Osteoblast (primary cell): ENCODE measurements around the gene LRRC75B. TPM values are rescaled to one million over a fixed set of nuclear protein-coding genes. Genes with fewer than 3 reads are reported as not detected.
"Not testable (repeated sequence)": the region's sequence is repeated elsewhere in the genome, so short reads cannot be mapped to it uniquely, and the experiment has no call there.

Source experiments
- DNase-seq: peaks from one replicate; pipeline ENCODE4 v3.0.0; 2011; ENCODE audit warnings: low spot score, mixed read lengths; ENCODE audit not compliant: insufficient read length; ENCODE audit errors: missing footprints
- H2AFZ ChIP-seq: 2 replicates; pipeline ENCODE4 v1.6.0; 2011; ENCODE audit warnings: mild to moderate bottlenecking, low read length
- H3K27ac ChIP-seq: 2 replicates; pipeline ENCODE4 v1.5.1; 2011; ENCODE audit warnings: mild to moderate bottlenecking, low read depth, low read length, moderate library complexity
- H3K27me3 ChIP-seq: 2 replicates; pipeline ENCODE4 v1.6.0; 2012; ENCODE audit warnings: mild to moderate bottlenecking, control low read depth, inconsistent platforms, low read length, moderate library complexity; ENCODE audit not compliant: insufficient read depth
- H3K36me3 ChIP-seq: 2 replicates; pipeline ENCODE4 v1.5.1; 2011; ENCODE audit warnings: mild to moderate bottlenecking, low read length, control low read depth, moderate library complexity; ENCODE audit not compliant: insufficient read depth
- H3K4me1 ChIP-seq: 2 replicates; pipeline ENCODE4 v1.5.1; 2011; ENCODE audit warnings: mild to moderate bottlenecking, low read length, control low read depth, moderate library complexity; ENCODE audit not compliant: insufficient read depth
- H3K4me2 ChIP-seq: 2 replicates; pipeline ENCODE4 v1.6.0; 2011; ENCODE audit warnings: mild to moderate bottlenecking, low read length; ENCODE audit not compliant: insufficient read depth
- H3K4me3 ChIP-seq: fragments of 200-600 bp; sonication (generic); 3 replicates; pipeline ENCODE4 v1.5.1; 2012; ENCODE audit warnings: mild to moderate bottlenecking, low read length, inconsistent platforms; ENCODE audit not compliant: insufficient read depth
- H3K79me2 ChIP-seq: 2 replicates; pipeline ENCODE4 v1.6.0; 2012; ENCODE audit warnings: mild to moderate bottlenecking, low read length, control low read depth, inconsistent platforms; ENCODE audit not compliant: insufficient read depth
- H3K9me3 ChIP-seq: 2 replicates; pipeline ENCODE4 v1.5.1; 2011; ENCODE audit warnings: low read depth, low read length, control low read depth
- H4K20me1 ChIP-seq: 2 replicates; pipeline ENCODE4 v1.6.0; 2012; ENCODE audit warnings: mild to moderate bottlenecking, low read length, control low read depth; ENCODE audit not compliant: insufficient read depth
- total RNA-seq: library from RNA; depleted of rRNA; stranded (reverse); fragments of >200 nt; gene quantifications from 2 replicates; pipeline ENCODE4 v1.2.3, GENCODE V29; 2012
- TF ChIP-seq, protein P1 (sequence below): IDR thresholded peaks from 2 replicates; pipeline ENCODE4 v1.5.1; 2011; ENCODE audit warnings: mild to moderate bottlenecking, low read depth, low read length, moderate library complexity; ENCODE audit errors: extremely low read depth

Gene LRRC75B
- total RNA-seq, 1 donor = 5.1 TPM

DNA sequence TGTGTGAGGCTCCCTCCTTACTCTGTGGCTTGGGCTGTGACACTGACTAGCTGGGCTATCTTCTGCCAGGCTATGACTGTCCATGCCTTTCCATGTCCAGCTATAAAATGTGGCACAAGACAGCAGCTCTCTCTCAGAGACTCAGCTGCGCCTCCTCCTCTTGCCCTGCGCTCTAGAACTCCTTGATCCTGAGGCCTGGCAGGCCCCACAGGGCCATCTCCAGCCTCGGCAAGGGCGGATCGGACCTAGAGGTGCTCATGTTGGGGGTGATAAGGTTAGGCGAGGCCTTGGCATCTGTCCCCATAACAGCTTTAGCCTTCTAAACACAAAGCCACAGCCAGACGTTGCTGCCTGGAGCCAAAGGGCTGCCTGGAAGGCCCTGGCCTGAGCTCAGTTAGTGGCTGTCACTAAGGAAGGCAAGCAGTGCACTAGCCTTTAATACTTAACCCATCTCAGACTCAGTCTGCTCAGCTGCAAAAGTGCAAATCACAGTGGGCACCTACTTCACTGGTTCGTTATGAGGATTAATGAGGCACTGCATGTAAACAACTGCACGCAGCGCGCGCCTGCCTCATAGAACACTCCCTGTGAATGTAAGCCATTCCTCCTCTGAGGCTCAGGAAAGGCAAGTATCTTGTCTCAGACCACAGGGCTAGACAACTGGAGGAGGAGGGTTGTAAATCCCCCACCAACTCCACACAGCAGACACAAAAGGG, 39.1 kb downstream of the LRRC75B start:
- H3K4me3 ChIP-seq = peak overlapping the region; percentile 97
- H3K79me2 ChIP-seq = peaks cover 91% of the 10 kb centered on the region
- peaks cover 28% of the 10 kb centered on the region for H3K4me1 ChIP-seq
- no peaks in the 10 kb centered on the region for H3K9me3 ChIP-seq
- no peaks in the 10 kb centered on the region for H3K27me3 ChIP-seq
- peak overlapping the region; percentile 84 for H3K4me2 ChIP-seq
- peaks cover 30% of the 10 kb centered on the region for H3K36me3 ChIP-seq
- TF ChIP-seq, protein P1, sequence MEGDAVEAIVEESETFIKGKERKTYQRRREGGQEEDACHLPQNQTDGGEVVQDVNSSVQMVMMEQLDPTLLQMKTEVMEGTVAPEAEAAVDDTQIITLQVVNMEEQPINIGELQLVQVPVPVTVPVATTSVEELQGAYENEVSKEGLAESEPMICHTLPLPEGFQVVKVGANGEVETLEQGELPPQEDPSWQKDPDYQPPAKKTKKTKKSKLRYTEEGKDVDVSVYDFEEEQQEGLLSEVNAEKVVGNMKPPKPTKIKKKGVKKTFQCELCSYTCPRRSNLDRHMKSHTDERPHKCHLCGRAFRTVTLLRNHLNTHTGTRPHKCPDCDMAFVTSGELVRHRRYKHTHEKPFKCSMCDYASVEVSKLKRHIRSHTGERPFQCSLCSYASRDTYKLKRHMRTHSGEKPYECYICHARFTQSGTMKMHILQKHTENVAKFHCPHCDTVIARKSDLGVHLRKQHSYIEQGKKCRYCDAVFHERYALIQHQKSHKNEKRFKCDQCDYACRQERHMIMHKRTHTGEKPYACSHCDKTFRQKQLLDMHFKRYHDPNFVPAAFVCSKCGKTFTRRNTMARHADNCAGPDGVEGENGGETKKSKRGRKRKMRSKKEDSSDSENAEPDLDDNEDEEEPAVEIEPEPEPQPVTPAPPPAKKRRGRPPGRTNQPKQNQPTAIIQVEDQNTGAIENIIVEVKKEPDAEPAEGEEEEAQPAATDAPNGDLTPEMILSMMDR = no peak
- H3K27ac ChIP-seq = peak overlapping the region; percentile 73
- peak; percentile 69 for DNase-seq
- H4K20me1 ChIP-seq = peaks cover 53% of the 10 kb centered on the region
- H2AFZ ChIP-seq = peak overlapping the region; percentile 80

DNA sequence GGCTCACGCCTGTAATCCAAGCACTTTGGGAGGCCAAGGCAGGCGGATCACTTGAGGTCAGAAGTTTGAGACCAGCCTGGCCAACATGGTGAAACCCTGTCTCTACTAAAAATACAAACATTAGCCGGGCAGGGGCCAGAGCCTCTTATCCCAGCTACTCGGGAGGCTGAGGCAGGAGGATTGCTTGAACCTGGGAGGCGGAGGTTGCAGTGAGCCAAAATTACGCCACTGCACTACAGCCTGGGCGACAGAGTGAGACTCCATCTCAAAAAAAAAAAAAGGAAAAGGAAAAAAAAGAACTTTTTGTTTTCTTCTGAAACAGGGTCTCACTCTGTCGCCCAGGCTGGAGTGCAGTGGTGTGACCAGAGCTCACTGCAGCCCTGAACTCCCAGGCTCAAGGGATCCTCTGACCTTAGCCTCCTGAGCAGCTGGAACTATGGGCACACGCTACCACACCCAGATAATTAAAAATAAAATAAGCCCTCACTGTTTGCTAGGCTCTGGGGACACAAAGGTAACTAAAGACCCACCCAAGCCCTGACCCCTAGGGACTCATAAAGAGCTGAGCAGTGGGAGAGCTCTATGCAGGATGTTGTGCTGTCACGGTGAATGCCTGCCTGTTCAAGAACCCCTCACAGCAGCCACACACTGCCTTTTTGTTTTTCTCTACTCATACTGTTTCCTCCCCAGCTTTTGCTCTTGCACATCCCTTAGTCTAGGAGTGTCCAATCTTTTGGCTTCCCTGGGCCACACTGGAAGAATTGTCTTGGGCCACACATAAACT, 40.2 kb downstream of the LRRC75B start:
- H3K9me3 ChIP-seq, H3K27me3 ChIP-seq, DNase-seq, H2AFZ ChIP-seq, H3K27ac ChIP-seq, H3K4me3 ChIP-seq: not testable (repeated sequence)
- Histone ChIP-seq H3K79me2 (peaks cover 91% of the 10 kb centered on the region), H3K4me1 (peaks cover 28% of the 10 kb centered on the region), H4K20me1 (peaks cover 60% of the 10 kb centered on the region), H3K36me3 (peaks cover 27% of the 10 kb centered on the region), H3K4me2 (peak overlapping the region; percentile 84)

DNA sequence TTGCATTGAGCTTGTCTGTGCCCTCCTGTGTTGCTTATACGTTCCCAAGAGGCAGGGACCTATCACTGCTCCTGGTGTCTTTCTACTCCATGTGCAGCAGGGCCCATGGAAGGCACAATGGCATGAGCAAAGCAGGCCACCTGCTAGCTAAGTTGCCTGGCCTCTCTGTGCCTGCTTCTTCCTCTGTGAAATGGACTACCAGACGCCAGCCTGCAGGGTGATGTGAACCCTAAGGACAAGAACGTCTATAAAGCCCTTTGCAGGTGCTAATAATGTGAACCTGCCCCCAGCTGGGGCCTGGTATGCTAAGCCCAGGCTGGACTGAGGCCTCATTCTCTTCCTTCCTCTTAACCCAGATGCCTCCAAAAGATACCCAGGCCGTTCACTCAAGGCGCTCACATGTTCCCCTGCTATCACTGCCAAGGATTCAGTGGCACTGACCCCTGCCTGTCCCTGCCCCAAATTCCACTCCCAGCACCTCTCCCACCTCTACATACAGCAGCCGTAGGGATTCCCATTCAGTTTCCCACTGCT, 41.9 kb downstream of the LRRC75B start:
- TF ChIP-seq, protein P1 = no peak
- H3K4me1 ChIP-seq = peaks cover 17% of the 10 kb centered on the region
- no peak overlapping the region for H3K4me3 ChIP-seq
- no peak overlapping the region for H2AFZ ChIP-seq
- H3K27me3 ChIP-seq = no peaks in the 10 kb centered on the region
- H3K79me2 ChIP-seq = peaks cover 83% of the 10 kb centered on the region
- DNase-seq = no peak
- peaks cover 39% of the 10 kb centered on the region for H3K36me3 ChIP-seq
- no peaks in the 10 kb centered on the region for H3K9me3 ChIP-seq
- peak overlapping the region; percentile 58 for H3K27ac ChIP-seq
- H4K20me1 ChIP-seq = peaks cover 60% of the 10 kb centered on the region
- no peak overlapping the region for H3K4me2 ChIP-seq

DNA sequence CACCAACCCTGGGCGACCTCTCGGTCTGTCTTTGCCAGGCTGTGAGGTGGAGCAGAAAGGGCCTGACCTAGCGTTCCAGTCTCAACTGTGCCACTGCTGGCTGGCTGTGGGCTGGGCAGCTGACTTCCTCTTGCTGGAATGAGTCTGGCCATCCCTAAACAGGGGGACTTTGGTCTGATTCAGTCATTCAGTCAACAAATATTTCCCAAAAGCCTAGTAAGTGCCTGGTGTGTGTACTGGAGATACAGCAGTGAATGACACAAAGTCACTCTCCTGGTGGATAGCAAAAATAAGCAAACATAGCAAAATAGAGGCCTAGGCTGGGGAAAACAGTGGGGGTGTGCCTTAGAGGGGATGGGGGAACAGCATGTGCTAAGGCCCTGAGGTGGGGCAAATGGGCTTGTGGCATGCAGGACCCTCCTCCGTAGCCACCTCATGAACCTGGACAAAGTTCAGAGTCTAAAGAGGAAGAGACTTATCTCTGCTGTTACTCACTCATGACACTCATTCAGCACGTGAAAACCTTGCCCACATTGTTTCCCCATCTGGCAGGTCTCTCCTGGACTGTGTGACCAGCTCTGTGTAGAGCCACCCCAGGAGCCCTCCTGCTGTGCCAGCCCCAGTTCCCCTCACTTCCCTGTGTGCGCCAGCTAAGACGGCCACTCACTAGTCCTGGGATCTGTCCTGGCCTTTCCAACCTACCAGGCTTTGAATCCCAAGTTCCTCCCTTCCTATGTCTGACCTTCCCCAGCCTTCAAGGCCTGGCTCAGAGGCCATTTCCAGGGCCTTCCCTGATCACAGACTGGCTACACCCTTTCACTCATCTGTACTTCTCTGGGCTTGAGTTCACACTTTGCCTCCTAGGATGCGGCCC, 42.6 kb downstream of the LRRC75B start:
- TF ChIP-seq, protein P1 = no peak
- peaks cover 81% of the 10 kb centered on the region for H3K79me2 ChIP-seq
- H3K27me3 ChIP-seq = no peaks in the 10 kb centered on the region
- H3K4me3 ChIP-seq = no peak overlapping the region
- H3K4me2 ChIP-seq = no peak overlapping the region
- H2AFZ ChIP-seq = no peak overlapping the region
- no peaks in the 10 kb centered on the region for H3K9me3 ChIP-seq
- peaks cover 39% of the 10 kb centered on the region for H3K36me3 ChIP-seq
- peaks cover 61% of the 10 kb centered on the region for H4K20me1 ChIP-seq
- peak; percentile 74 for DNase-seq
- peak overlapping the region; percentile 58 for H3K27ac ChIP-seq
- peaks cover 19% of the 10 kb centered on the region for H3K4me1 ChIP-seq
